Stimulated activated CD4-positive, alpha-beta T cell treated with anti-CD3 and anti-CD28 coated beads, Interleukin-4, amount 100 ng/mL, for 1 hour (primary cell): ENCODE results near the gene EGR4.
"Not testable (repeated sequence)": the region's sequence is repeated elsewhere in the genome, so short reads cannot be mapped to it uniquely, and the experiment has no call there.

ENCODE experiments used
- DNase-seq: peaks from one replicate; pipeline ENCODE4 v3.0.0-alpha.2; 2020

Gene EGR4

GRCh38 chr2:73262691-73263429, 30.5 kb downstream of the EGR4 start:
- DNase-seq = not testable (repeated sequence)

- DNase-seq = no peak
Measured at GRCh38 chr2:73262108-73262651, 31.2 kb downstream of the EGR4 start.

GRCh38 chr2:73260338-73260984, 32.9 kb downstream of the EGR4 start:
- no peak for DNase-seq

- no peak for DNase-seq
Measured at GRCh38 chr2:73259704-73260337, 33.5 kb downstream of the EGR4 start.

- no peak for DNase-seq
Measured at GRCh38 chr2:73259276-73259675, 34.1 kb downstream of the EGR4 start.

- DNase-seq = no peak
Measured at GRCh38 chr2:73258913-73259215, 34.5 kb downstream of the EGR4 start.

GRCh38 chr2:73258186-73258912, 35.0 kb downstream of the EGR4 start:
- DNase-seq = no peak

GRCh38 chr2:73257425-73258125, 35.8 kb downstream of the EGR4 start:
- no peak for DNase-seq

- no peak for DNase-seq
Measured at GRCh38 chr2:73257021-73257420, 36.3 kb downstream of the EGR4 start.

DNA sequence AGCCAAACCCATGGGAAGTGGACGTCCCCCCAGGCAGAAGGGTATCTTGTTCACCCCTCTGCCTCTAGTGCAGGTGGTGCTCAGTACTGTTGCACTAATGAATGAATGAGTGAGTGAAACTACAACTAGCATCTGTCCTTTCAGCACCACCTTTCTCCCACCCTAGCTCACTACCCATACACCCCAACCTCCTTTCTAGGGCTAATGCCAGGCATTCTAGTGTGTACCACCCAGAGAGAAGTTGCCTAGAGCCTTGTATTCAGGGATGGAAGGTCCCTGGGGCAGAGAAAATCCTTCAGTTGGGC, 36.8 kb downstream of the EGR4 start:
- no peak for DNase-seq

- no peak for DNase-seq
Measured at GRCh38 chr2:73255907-73256617, 37.3 kb downstream of the EGR4 start.

DNA sequence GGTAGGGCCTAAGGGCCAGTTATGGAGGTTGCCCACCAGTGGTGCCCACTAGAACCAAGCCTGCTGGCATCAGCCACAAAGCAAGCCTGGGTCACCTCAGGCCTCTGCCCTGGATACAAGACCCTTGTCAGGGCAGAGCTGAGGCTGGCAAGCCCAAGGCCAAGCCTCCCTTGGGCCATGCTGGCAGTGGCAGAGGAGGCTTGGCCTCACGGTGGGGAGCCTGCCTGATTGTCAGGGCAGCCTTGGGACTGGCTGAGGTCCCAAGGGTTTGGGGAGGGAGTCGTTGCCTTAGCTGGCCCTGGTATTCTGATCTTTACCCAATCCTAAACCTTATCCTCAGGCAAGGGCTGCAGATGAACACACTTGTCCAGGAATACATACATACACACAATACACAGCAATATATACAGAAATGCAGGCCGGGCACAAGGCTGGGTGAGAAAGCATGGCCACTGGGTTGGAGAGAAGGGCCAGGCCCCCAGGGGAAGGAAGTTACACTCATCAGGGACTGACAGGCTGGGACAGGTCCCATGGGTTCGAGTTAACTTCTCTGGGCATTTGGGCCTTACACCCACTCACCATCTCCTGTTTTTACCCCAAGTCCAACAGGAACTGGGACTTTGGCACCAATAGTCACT, 38.2 kb downstream of the EGR4 start:
- DNase-seq = no peak

GRCh38 chr2:73254343-73255006, 38.9 kb downstream of the EGR4 start:
- no peak for DNase-seq

- DNase-seq = no peak
Measured at GRCh38 chr2:73253901-73254300, 39.4 kb downstream of the EGR4 start.

DNA sequence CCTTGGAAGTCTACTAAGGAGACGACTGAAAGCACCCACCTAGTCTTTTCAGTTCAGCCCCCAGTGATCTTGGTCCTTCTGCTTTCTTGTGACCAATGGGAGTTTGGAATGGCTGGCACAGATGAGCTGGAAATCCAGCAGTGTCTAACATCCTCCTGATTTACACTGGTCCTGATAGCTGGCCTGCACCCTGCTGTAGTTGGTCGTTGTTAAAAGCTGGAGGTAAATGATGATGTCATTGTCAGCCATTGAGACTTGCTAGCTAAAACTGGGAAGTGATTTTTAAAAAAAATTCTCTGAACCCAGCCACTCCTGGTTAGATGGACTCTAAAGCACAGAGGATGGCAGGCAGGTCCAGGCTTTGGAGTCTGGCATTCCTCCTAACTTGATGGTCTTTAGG, 39.9 kb downstream of the EGR4 start:
- no peak for DNase-seq

- DNase-seq = no peak
Measured at GRCh38 chr2:73252238-73253027, 40.9 kb downstream of the EGR4 start.

DNA sequence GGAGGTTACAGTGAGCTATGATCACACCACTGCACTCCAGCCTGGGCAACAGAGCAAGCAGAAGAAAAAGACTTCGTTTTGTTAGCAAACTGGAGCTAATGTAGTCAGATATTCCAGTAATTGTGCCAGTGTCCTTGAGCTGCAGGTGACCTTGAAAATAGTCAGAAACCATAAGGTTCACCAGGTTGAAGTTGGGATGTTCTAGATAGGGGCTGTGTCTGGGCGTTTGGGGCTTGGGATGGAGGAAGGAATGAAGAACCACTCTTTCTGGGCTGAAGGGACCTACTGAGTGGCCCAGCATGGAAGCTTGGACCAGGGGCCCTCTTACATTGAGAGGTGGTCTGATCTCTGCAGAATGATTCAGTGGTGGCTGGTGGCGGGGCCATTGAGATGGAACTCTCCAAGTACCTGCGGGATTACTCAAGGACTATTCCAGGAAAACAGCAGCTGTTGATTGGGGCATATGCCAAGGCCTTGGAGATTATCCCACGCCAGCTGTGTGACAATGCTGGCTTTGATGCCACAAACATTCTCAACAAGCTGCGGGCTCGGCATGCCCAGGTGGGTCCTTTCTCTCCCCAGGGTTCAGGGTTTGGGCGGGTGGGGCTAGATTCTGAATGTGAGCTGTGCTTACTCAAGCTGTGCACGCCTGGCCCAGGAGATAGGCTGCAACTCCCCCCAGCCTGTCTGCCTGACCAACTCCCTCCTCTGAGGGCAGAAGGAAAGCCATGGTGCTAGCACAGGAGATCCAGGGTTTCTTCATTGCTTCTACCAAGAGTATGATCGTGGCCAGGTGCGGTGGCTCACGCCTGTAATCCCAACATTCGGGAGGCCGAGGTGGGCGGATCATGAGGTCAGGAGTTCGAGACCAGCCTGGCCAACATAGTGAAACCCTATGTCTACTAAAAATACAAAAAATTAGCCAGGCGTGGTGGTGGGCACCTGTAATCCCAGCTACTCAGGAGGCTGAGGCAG, 42.2 kb downstream of the EGR4 start:
- no peak for DNase-seq

DNA sequence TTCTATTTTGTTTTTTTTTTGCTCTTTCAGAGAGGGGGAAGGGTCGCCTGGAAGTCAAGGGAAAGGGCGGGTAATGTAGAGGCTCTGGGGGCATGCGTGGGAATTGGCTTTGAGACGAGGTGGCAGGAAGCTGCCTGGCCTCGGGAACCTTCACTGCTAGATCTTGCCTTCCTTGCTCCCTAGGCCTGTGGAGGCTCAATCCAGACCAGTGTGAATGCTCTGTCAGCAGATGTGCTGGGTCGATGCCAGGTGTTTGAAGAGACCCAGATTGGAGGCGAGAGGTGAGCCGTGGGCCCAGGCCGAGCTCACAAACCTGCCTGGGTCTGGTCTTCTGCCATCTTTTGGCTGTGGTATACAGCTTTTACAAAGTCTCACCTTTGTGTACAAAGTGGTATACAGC, 43.7 kb downstream of the EGR4 start:
- no peak for DNase-seq

DNA sequence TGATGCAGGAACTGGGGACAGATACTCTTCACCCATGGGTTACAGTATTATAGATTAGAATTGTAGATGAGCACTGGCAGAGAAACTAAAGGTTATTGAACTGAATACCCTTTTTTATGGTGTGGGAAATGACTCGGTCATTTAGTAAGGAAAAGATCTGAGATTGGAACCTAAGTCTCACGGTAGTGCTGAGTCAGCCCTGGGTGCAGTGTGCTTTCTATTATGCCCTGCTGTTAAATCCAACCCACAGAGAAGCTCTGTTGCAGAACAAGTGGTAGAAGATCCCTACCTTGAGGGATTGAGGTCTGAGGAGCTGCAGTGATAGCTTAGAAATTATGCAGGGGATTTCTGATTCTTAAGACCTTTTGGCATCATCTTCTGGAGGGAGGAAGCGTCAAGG, 46.5 kb downstream of the EGR4 start:
- DNase-seq = no peak
